Panc1 (cell line): ENCODE results near the gene ABHD15.

Experiments used
- TCF7L2 ChIP-seq: IDR thresholded peaks from 2 replicates; pipeline ENCODE4 v1.6.1; 2011; ENCODE audit warnings: mild to moderate bottlenecking, low read depth, low read length, inconsistent platforms
- TF ChIP-seq, protein P1 (sequence below): fragments of 450-650 bp; IDR thresholded peaks from 2 replicates; pipeline ENCODE4 v1.5.1; 2017; ENCODE audit warnings: mild to moderate bottlenecking

GRCh38 chr17:29555840-29556239 is 11.0 kb downstream of the ABHD15 start:
- TF ChIP-seq, protein P1, sequence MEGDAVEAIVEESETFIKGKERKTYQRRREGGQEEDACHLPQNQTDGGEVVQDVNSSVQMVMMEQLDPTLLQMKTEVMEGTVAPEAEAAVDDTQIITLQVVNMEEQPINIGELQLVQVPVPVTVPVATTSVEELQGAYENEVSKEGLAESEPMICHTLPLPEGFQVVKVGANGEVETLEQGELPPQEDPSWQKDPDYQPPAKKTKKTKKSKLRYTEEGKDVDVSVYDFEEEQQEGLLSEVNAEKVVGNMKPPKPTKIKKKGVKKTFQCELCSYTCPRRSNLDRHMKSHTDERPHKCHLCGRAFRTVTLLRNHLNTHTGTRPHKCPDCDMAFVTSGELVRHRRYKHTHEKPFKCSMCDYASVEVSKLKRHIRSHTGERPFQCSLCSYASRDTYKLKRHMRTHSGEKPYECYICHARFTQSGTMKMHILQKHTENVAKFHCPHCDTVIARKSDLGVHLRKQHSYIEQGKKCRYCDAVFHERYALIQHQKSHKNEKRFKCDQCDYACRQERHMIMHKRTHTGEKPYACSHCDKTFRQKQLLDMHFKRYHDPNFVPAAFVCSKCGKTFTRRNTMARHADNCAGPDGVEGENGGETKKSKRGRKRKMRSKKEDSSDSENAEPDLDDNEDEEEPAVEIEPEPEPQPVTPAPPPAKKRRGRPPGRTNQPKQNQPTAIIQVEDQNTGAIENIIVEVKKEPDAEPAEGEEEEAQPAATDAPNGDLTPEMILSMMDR: no peak
- no peak for TF ChIP-seq TCF7L2
